ENCODE measurements around the gene ARL5A. TPM values are rescaled to one million over a fixed set of nuclear protein-coding genes. Genes with fewer than 3 reads are reported as not detected.

ARL5A gene
- total and polyA plus RNA-seq, 11 donors, result 12.9 to 59.1 (median 54.4) TPM

GRCh38 chr2:151777487-151777886 is 50.7 kb downstream of the ARL5A start:
- 96 to 100% (median 98%) methylated on average over 3 of the region's 3 CpGs for WGBS, 4 donors
- H3K27ac ChIP-seq, result no peak overlapping the region
- ATAC-seq (no peak), DNase-seq (no peak)
- no peak for TF ChIP-seq POLR2A (IDR thresholded peaks at IDR 0.05)
- TF ChIP-seq, protein P1, sequence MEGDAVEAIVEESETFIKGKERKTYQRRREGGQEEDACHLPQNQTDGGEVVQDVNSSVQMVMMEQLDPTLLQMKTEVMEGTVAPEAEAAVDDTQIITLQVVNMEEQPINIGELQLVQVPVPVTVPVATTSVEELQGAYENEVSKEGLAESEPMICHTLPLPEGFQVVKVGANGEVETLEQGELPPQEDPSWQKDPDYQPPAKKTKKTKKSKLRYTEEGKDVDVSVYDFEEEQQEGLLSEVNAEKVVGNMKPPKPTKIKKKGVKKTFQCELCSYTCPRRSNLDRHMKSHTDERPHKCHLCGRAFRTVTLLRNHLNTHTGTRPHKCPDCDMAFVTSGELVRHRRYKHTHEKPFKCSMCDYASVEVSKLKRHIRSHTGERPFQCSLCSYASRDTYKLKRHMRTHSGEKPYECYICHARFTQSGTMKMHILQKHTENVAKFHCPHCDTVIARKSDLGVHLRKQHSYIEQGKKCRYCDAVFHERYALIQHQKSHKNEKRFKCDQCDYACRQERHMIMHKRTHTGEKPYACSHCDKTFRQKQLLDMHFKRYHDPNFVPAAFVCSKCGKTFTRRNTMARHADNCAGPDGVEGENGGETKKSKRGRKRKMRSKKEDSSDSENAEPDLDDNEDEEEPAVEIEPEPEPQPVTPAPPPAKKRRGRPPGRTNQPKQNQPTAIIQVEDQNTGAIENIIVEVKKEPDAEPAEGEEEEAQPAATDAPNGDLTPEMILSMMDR (IDR thresholded peaks at IDR 0.05), result no peak
- H3K4me3 ChIP-seq, result no peak overlapping the region
- peaks cover 0 to 20% (median 10%) of the 10 kb centered on the region in 12 donors for H3K4me1 ChIP-seq
- intact Hi-C loops (cut with DNase I), result no loop called here
- no peaks in the 10 kb centered on the region for H3K27me3 ChIP-seq
- H3K9me3 ChIP-seq, result peaks cover 0 to 4% (median 0%) of the 10 kb centered on the region in 12 donors
- peaks cover 0 to 49% (median 34%) of the 10 kb centered on the region in 9 donors for H3K36me3 ChIP-seq

GRCh38 chr2:151776367-151776766 is 51.9 kb downstream of the ARL5A start:
- H3K36me3 ChIP-seq, result peaks cover 0 to 41% (median 23%) of the 10 kb centered on the region in 9 donors
- WGBS, 4 donors, result 94 to 100% (median 96%) methylated on average over 1 of the region's 1 CpG
- peaks cover 0 to 24% (median 10%) of the 10 kb centered on the region in 12 donors for H3K4me1 ChIP-seq
- DNase-seq, result no peak
- no peak overlapping the region for H3K27ac ChIP-seq
- intact Hi-C loops (cut with DNase I), result no loop called here
- peaks cover 0 to 4% (median 0%) of the 10 kb centered on the region in 12 donors for H3K9me3 ChIP-seq
- no peaks in the 10 kb centered on the region for H3K27me3 ChIP-seq
- H3K4me3 ChIP-seq, result no peak overlapping the region
- no peak for ATAC-seq
- TF ChIP-seq, protein P1 (IDR thresholded peaks at IDR 0.05), result no peak
- no peak for TF ChIP-seq POLR2A (IDR thresholded peaks at IDR 0.05)

- intact Hi-C loops (cut with DNase I), result no loop called here
- no peak overlapping the region for H3K4me3 ChIP-seq
- no peaks in the 10 kb centered on the region for H3K27me3 ChIP-seq
- peak overlapping the region in 5 of 12 donors; percentile 5 to 44 (median 40) for H3K27ac ChIP-seq
- peaks cover 0 to 26% (median 10%) of the 10 kb centered on the region in 12 donors for H3K4me1 ChIP-seq
- H3K9me3 ChIP-seq, result peaks cover 0 to 4% (median 0%) of the 10 kb centered on the region in 12 donors
- no peak for TF ChIP-seq POLR2A (IDR thresholded peaks at IDR 0.05)
- TF ChIP-seq, protein P1 (IDR thresholded peaks at IDR 0.05), result no peak
- DNase-seq, result no peak
- H3K36me3 ChIP-seq, result peaks cover 0 to 37% (median 17%) of the 10 kb centered on the region in 9 donors
- peak; percentile 34 to 50 (median 38) for ATAC-seq
- WGBS, 4 donors, result 67 to 84% (median 75%) methylated on average over 6 of the region's 6 CpGs
Measured at GRCh38 chr2:151775057-151775740, 53.0 kb downstream of the ARL5A start.

GRCh38 chr2:151774506-151774905 is 53.7 kb downstream of the ARL5A start:
- Histone ChIP-seq H3K4me3 (no peak overlapping the region), H3K4me1 (peaks cover 0 to 26% (median 10%) of the 10 kb centered on the region in 12 donors), H3K9me3 (peaks cover 0 to 7% (median 0%) of the 10 kb centered on the region in 12 donors), H3K27me3 (no peaks in the 10 kb centered on the region), H3K27ac (peak overlapping the region in 5 of 12 donors; percentile 5 to 44 (median 40)), H3K36me3 (peaks cover 0 to 34% (median 17%) of the 10 kb centered on the region in 9 donors)
- DNase-seq (no peak), ATAC-seq (peak in 2 of 4 donors; percentile 13 to 53)
- intact Hi-C loops (cut with DNase I), result no loop called here
- 21 to 51% (median 27%) methylated on average over 3 of the region's 3 CpGs for WGBS, 4 donors
- TF ChIP-seq, protein P1 (IDR thresholded peaks at IDR 0.05), result no peak
- TF ChIP-seq POLR2A (IDR thresholded peaks at IDR 0.05), result no peak

All from heart left ventricle (tissue), 16 donors.